K562 (cell line): ENCODE data around the gene ARHGAP23. TPM values are rescaled to one million over a fixed set of nuclear protein-coding genes. Genes with fewer than 3 reads are reported as not detected.

Source experiments
- CTCF ChIP-seq, 3 experiments: IDR thresholded peaks in 2 of 3; conservative IDR thresholded peaks in 1 of 3; 2 replicates each; pipeline ENCODE4 v1.5.1; 2011 to 2012; ENCODE audit warnings: low read length in 3 of 3, mild to moderate bottlenecking in 3 of 3, control low read depth in 2 of 3, improper control_type of control experiment in 1 of 3, inconsistent platforms in 1 of 3, low read depth in 1 of 3, mixed read lengths in 1 of 3, moderate library complexity in 1 of 3; ENCODE audit not compliant: insufficient read depth in 2 of 3
- CTCFL ChIP-seq: IDR thresholded peaks from 2 replicates; pipeline ENCODE4 v1.6.1; 2011; ENCODE audit warnings: borderline replicate concordance, low read depth, mild to moderate bottlenecking, moderate library complexity, low read length; ENCODE audit not compliant: insufficient read depth, poor library complexity, severe bottlenecking
- ETV5 ChIP-seq: sonication (generic); formaldehyde crosslinking; IDR thresholded peaks from 2 replicates; pipeline ENCODE4 v1.4.0; 2020; ENCODE audit warnings: low read depth, mild to moderate bottlenecking, missing genetic modification reagents
- RBBP5 ChIP-seq: fragments of 200-600 bp; sonication (generic); IDR thresholded peaks from 2 replicates; pipeline ENCODE4 v1.6.1; 2012; ENCODE audit warnings: borderline replicate concordance, mild to moderate bottlenecking, low read length, control low read depth, inconsistent platforms; ENCODE audit not compliant: insufficient read depth, poor library complexity, severe bottlenecking
- REST ChIP-seq, 2 experiments: fragments of 450-650 bp; formaldehyde crosslinking in 1 of 2; IDR thresholded peaks; 2 replicates each; pipeline versions ENCODE4 v1.4.0 to v1.6.1; 2014 to 2020; ENCODE audit warnings: mild to moderate bottlenecking in 2 of 2, borderline replicate concordance in 1 of 2, low read depth in 1 of 2
- TEAD4 ChIP-seq, 2 experiments: sonication (generic) in 1 of 2; formaldehyde crosslinking in 1 of 2; IDR thresholded peaks; 2 replicates each; pipeline versions ENCODE4 v1.6.1 to v1.8.0; 2012 to 2022; ENCODE audit warnings: borderline replicate concordance in 1 of 2, inconsistent platforms in 1 of 2, low read length in 1 of 2, mild to moderate bottlenecking in 1 of 2, missing genetic modification reagents in 1 of 2
- THRA ChIP-seq: fragments of 450-650 bp; IDR thresholded peaks from 2 replicates; pipeline ENCODE4 v1.6.1; 2017; ENCODE audit warnings: mild to moderate bottlenecking, moderate library complexity
- ZC3H4 ChIP-seq: sonication (generic); formaldehyde crosslinking; IDR thresholded peaks from 2 replicates; pipeline ENCODE4 v1.9.0; 2021; ENCODE audit warnings: missing genetic modification reagents, borderline replicate concordance
- ZNF76 ChIP-seq: fragments of 250-450 bp; sonication (Bioruptor Pico); IDR thresholded peaks from 2 replicates; pipeline ENCODE4 v1.4.0; 2020; ENCODE audit warnings: mild to moderate bottlenecking, moderate library complexity, borderline replicate concordance
- polyA plus RNA-seq, 8 experiments: library from polyadenylated mRNA; depleted of rRNA in 4 of 8; stranded (reverse) in 5 of 8; unstranded in 3 of 8; fragments of >200 nt; fragmentation: Nextera tagmentation in 2 of 8; fragmentation: Illumina TruSeq in 1 of 8; extraction: Ambion mirVana in 2 of 8; extraction: Trizol in 1 of 8; gene quantifications; 2 replicates each; pipeline versions ENCODE4 v1.2.1 to v1.2.3, GENCODE V29; 2011 to 2014; ENCODE audit warnings: inconsistent platforms in 1 of 8, missing spikeins in 1 of 8
- total RNA-seq, 7 experiments: library from RNA; depleted of rRNA in 6 of 7; stranded (reverse); fragments of >200 nt in 6 of 7; fragmentation: Illumina TruSeq in 2 of 7; extraction: Trizol in 2 of 7; gene quantifications; 2 replicates each; pipeline versions ENCODE4 v1.2.1 to v1.2.3, GENCODE V29; 2011 to 2021; ENCODE audit warnings: low replicate concordance in 1 of 7

Gene ARHGAP23
- total and polyA plus RNA-seq, 9 of the 15 experiments (the other 6 are each of a cell fraction or from before 2014, with no cell fraction given): 0.01 to 2.7 (median 0.70) TPM

GRCh38 chr17:38402897-38403296 is 25.4 kb upstream of the ARHGAP23 start (continued):
- 0 out of 2 replicates have a peak, but pooled peaks have one; percentile 12 for TF ChIP-seq REST (IDR thresholded peaks at IDR 0.05; ENCODE audit: borderline replicate concordance)
- no peak for TF ChIP-seq REST (CRISPR knock-in tag; IDR thresholded peaks at IDR 0.05; ENCODE audit: low read depth)
- TF ChIP-seq CTCF (IDR thresholded peaks at IDR 0.05 in 2 of 3, conservative IDR thresholded peaks at IDR 0.05 in 1 of 3; ENCODE audit: insufficient read depth in 2 of 3, low read depth in 1 of 3, low read length in 3 of 3): peak; percentile 26 to 36 (median 26); a peak in 3 of 6 replicates
- no peak for TF ChIP-seq ZC3H4
- TF ChIP-seq CTCFL: peak; percentile 36
- TF ChIP-seq ZNF76 (CRISPR knock-in tag): no peak
- TF ChIP-seq RBBP5: no peak
- TF ChIP-seq THRA: no peak
- no peak for TF ChIP-seq TEAD4 (IDR thresholded peaks at IDR 0.05; ENCODE audit: low read length)
- TF ChIP-seq TEAD4 (CRISPR knock-in tag; IDR thresholded peaks at IDR 0.05; ENCODE audit: borderline replicate concordance): no peak
- TF ChIP-seq ETV5 (CRISPR knock-in tag): no peak
